Activated CD8-positive, alpha-beta T cell treated with anti-CD3 and anti-CD28 coated beads for 36 hours (primary cell): Measurements from ENCODE around the gene RPS6KA5. TPM values are rescaled to one million over a fixed set of nuclear protein-coding genes. Genes with fewer than 3 reads are reported as not detected.

Experiments
- ATAC-seq: fragments of 200-7000 bp; cut with Tn5 transposase; one replicate; pipeline ENCODE4 v1.10.0; 2021; ENCODE audit warnings: mild to moderate bottlenecking, moderate library complexity
- CTCF ChIA-PET: fragments of 350-600 bp; sonication (Branson Sonifier 250); formaldehyde crosslinking; loops from one replicate; lab custom pipeline; 2021; ENCODE audit warnings: antibody characterized with exemption; lab: Charles Lee
- POLR2A ChIA-PET: fragments of 350-600 bp; sonication (Branson Sonifier 250); formaldehyde crosslinking; loops from one replicate; lab custom pipeline; 2021; ENCODE audit warnings: antibody characterized with exemption; lab: Charles Lee
- DNase-seq: peaks from one replicate; pipeline ENCODE4 v3.0.0-alpha.2; 2020
- H3K27ac Mint-ChIP-seq: one replicate; pipeline ENCODE4 v1.8.0; 2021; ENCODE audit warnings: mild to moderate bottlenecking, mixed read lengths
- H3K27me3 Mint-ChIP-seq: one replicate; pipeline ENCODE4 v1.8.0; 2021; ENCODE audit warnings: mixed read lengths
- H3K36me3 Mint-ChIP-seq: one replicate; pipeline ENCODE4 v1.8.0; 2021; ENCODE audit warnings: low read depth, mixed read lengths
- H3K4me1 Mint-ChIP-seq: one replicate; pipeline ENCODE4 v1.8.0; 2021; ENCODE audit warnings: low read depth, mixed read lengths
- H3K4me3 Mint-ChIP-seq: one replicate; pipeline ENCODE4 v1.8.0; 2021; ENCODE audit warnings: mild to moderate bottlenecking, moderate library complexity, mixed read lengths
- H3K9me3 Mint-ChIP-seq: one replicate; pipeline ENCODE4 v1.8.0; 2021; ENCODE audit warnings: mixed read lengths
- CTCF ChIP-seq: fragments of 200-600 bp; IDR thresholded peaks from one replicate; pipeline ENCODE4 v1.8.0; 2022; ENCODE audit warnings: antibody characterized with exemption, mild to moderate bottlenecking
- intact Hi-C: fragments of 100-400 bp; cut with micrococcal nuclease; formaldehyde crosslinking; loops from one replicate; pipeline ENCODE4 v1.10.0; 2022
- total RNA-seq, 2 experiments: library from RNA; stranded (reverse); gene quantifications; one replicate each; pipeline ENCODE4 v1.2.3, GENCODE V29; 2021

RPS6KA5 gene
- total RNA-seq, 2 experiments from 2014 or later: 12.8 to 12.9 TPM

GRCh38 chr14:91010153-91010533, 50.3 kb downstream of the RPS6KA5 start:
- H3K4me3 Mint-ChIP-seq: no peak overlapping the region
- intact Hi-C loops: no loop called here
- POLR2A ChIA-PET: interaction anchor here (0.7 to 1.4 kb wide), 2 partner anchors 16 to 271 kb away, joined by 3 to 4 read pairs; no protein-coding TSS in a partner anchor
- peaks cover 43% of the 10 kb centered on the region for H3K4me1 Mint-ChIP-seq
- ATAC-seq (no peak), DNase-seq (no peak)
- no peak overlapping the region for H3K27ac Mint-ChIP-seq
- CTCF ChIA-PET: interaction anchor here (1.0 to 1.4 kb wide), 3 partner anchors 11 to 68 kb away, joined by 3 read pairs; no protein-coding TSS in a partner anchor
- H3K27me3 Mint-ChIP-seq: no peaks in the 10 kb centered on the region
- H3K36me3 Mint-ChIP-seq: peaks cover 5% of the 10 kb centered on the region
- TF ChIP-seq CTCF: no peak
- no peaks in the 10 kb centered on the region for H3K9me3 Mint-ChIP-seq

GRCh38 chr14:91009501-91010152, 50.8 kb downstream of the RPS6KA5 start:
- peak overlapping the region; percentile 3 for H3K27ac Mint-ChIP-seq
- DNase-seq: no peak
- H3K4me1 Mint-ChIP-seq: peaks cover 43% of the 10 kb centered on the region
- POLR2A ChIA-PET: interaction anchor here (0.7 to 1.4 kb wide), 2 partner anchors 16 to 271 kb away, joined by 3 to 4 read pairs; no protein-coding TSS in a partner anchor
- ATAC-seq: peak; percentile 68
- no peak overlapping the region for H3K4me3 Mint-ChIP-seq
- no peak for TF ChIP-seq CTCF
- H3K9me3 Mint-ChIP-seq: no peaks in the 10 kb centered on the region
- CTCF ChIA-PET: interaction anchor here (1.0 to 1.4 kb wide), 3 partner anchors 11 to 69 kb away, joined by 3 read pairs; no protein-coding TSS in a partner anchor
- intact Hi-C loops: no loop called here
- H3K36me3 Mint-ChIP-seq: peaks cover 5% of the 10 kb centered on the region
- no peaks in the 10 kb centered on the region for H3K27me3 Mint-ChIP-seq

GRCh38 chr14:91008759-91009409, 51.6 kb downstream of the RPS6KA5 start:
- Mint-ChIP-seq H3K27me3 (no peaks in the 10 kb centered on the region), H3K4me1 (peaks cover 46% of the 10 kb centered on the region), H3K27ac (no peak overlapping the region), H3K4me3 (no peak overlapping the region), H3K36me3 (peaks cover 5% of the 10 kb centered on the region), H3K9me3 (no peaks in the 10 kb centered on the region)
- ChIA-PET CTCF (interaction anchor here (1.0 to 1.4 kb wide), 3 partner anchors 10 to 69 kb away, joined by 3 read pairs; no protein-coding TSS in a partner anchor), POLR2A (interaction anchor here (1.2 to 1.4 kb wide), 2 partner anchors 14 to 17 kb away, joined by 3 read pairs; no protein-coding TSS in a partner anchor)
- ATAC-seq (no peak), DNase-seq (no peak)
- TF ChIP-seq CTCF: no peak
- intact Hi-C loops: no loop called here

- no peak for TF ChIP-seq CTCF
- Mint-ChIP-seq H3K9me3 (no peaks in the 10 kb centered on the region), H3K4me1 (peaks cover 45% of the 10 kb centered on the region), H3K36me3 (peaks cover 3% of the 10 kb centered on the region), H3K4me3 (no peak overlapping the region), H3K27ac (no peak overlapping the region), H3K27me3 (no peaks in the 10 kb centered on the region)
- ATAC-seq (no peak), DNase-seq (no peak)
- intact Hi-C loops: no loop called here
- ChIA-PET CTCF (interaction anchor here (0.6 kb wide), 1 partner anchor 1683 kb away, joined by 3 read pairs; no protein-coding TSS in a partner anchor), POLR2A (interaction anchor here (0.6 to 0.9 kb wide), 2 partner anchors 23 to 109 kb away, joined by 3 to 4 read pairs; partner anchors contain the start of gene DGLUCY)
Measured at GRCh38 chr14:91005716-91006115, 54.7 kb downstream of the RPS6KA5 start.
